Measurements from ENCODE around the gene EDA.
"Not testable (repeated sequence)": the region's sequence is repeated elsewhere in the genome, so short reads cannot be mapped to it uniquely, and the experiment has no call there.

EDA gene

GRCh38 chrX:69987691-69988090 lies 371.8 kb downstream of the EDA start:
- no peak overlapping the region for H3K4me3 ChIP-seq (ENCODE audit: low read depth, low read length)
- no peak for TF ChIP-seq CTCF (IDR thresholded peaks at IDR 0.05; ENCODE audit: low read depth, low read length)
- in situ Hi-C loops (cut with HindIII; ENCODE audit: low sequenced_read_pairs), result no loop called here
- no peak for DNase-seq (ENCODE audit: low read depth, low spot score)

- no peak for TF ChIP-seq CTCF (IDR thresholded peaks at IDR 0.05; ENCODE audit: low read depth, low read length)
- in situ Hi-C loops (cut with HindIII; ENCODE audit: low sequenced_read_pairs), result no loop called here
- DNase-seq (ENCODE audit: low read depth, low spot score), result no peak
- H3K4me3 ChIP-seq (ENCODE audit: low read depth, low read length), result no peak overlapping the region
These were observed 373.1 kb downstream of the EDA start for GRCh38 chrX:69988955-69989394.

- no peak for TF ChIP-seq CTCF (IDR thresholded peaks at IDR 0.05; ENCODE audit: low read depth, low read length)
- in situ Hi-C loops (cut with HindIII; ENCODE audit: low sequenced_read_pairs), result no loop called here
- no peak for DNase-seq (ENCODE audit: low read depth, low spot score)
- no peak overlapping the region for H3K4me3 ChIP-seq (ENCODE audit: low read depth, low read length)
These were observed 375.8 kb downstream of the EDA start for GRCh38 chrX:69991685-69992084.

- no peak for DNase-seq (ENCODE audit: low read depth, low spot score)
- in situ Hi-C loops (cut with HindIII; ENCODE audit: low sequenced_read_pairs), result no loop called here
- no peak for TF ChIP-seq CTCF (IDR thresholded peaks at IDR 0.05; ENCODE audit: low read depth, low read length)
- no peak overlapping the region for H3K4me3 ChIP-seq (ENCODE audit: low read depth, low read length)
These were observed 377.6 kb downstream of the EDA start for GRCh38 chrX:69993494-69993893.

- DNase-seq (ENCODE audit: low read depth, low spot score), result no peak
- H3K4me3 ChIP-seq (ENCODE audit: low read depth, low read length), result no peak overlapping the region
- no peak for TF ChIP-seq CTCF (IDR thresholded peaks at IDR 0.05; ENCODE audit: low read depth, low read length)
- in situ Hi-C loops (cut with HindIII; ENCODE audit: low sequenced_read_pairs), result no loop called here
These were observed 379.6 kb downstream of the EDA start for GRCh38 chrX:69995362-69996112.

- no peak for DNase-seq (ENCODE audit: low read depth, low spot score)
- no peak for TF ChIP-seq CTCF (IDR thresholded peaks at IDR 0.05; ENCODE audit: low read depth, low read length)
- no peak overlapping the region for H3K4me3 ChIP-seq (ENCODE audit: low read depth, low read length)
- in situ Hi-C loops (cut with HindIII; ENCODE audit: low sequenced_read_pairs), result no loop called here
These were observed 380.2 kb downstream of the EDA start for GRCh38 chrX:69996113-69996468.

- DNase-seq (ENCODE audit: low read depth, low spot score); in situ Hi-C loops (cut with HindIII; ENCODE audit: low sequenced_read_pairs); H3K4me3 ChIP-seq (ENCODE audit: low read depth, low read length): not testable (repeated sequence)
These were observed 382.4 kb downstream of the EDA start for GRCh38 chrX:69998299-69998698.

Data from astrocyte of the spinal cord (primary cell).